Keratinocyte (primary cell): ENCODE data around the gene DESI1. TPM values are rescaled to one million over a fixed set of nuclear protein-coding genes. Genes with fewer than 3 reads are reported as not detected.

Experiments used
- DNase-seq: peaks from one replicate; pipeline ENCODE4 v3.0.0-alpha.2; 2011; ENCODE audit warnings: low read depth, missing footprints, low spot score
- FAIRE-seq: peaks from 2 replicates; lab custom pipeline; 2011; peaks lifted over from hg19 to GRCh38; lab: Jason Lieb, UNC
- H2AFZ ChIP-seq: 2 replicates; pipeline ENCODE4 v1.6.0; 2012; ENCODE audit warnings: low read length, control low read depth, inconsistent platforms; ENCODE audit not compliant: control insufficient read depth
- H3K27ac ChIP-seq: 2 replicates; pipeline ENCODE4 v1.5.1; 2011; ENCODE audit warnings: low read length; ENCODE audit not compliant: control insufficient read depth, insufficient read depth
- H3K27me3 ChIP-seq: 3 replicates; pipeline ENCODE4 v1.6.0; 2011; ENCODE audit warnings: low read length; ENCODE audit not compliant: control insufficient read depth, insufficient read depth; ENCODE audit errors: extremely low read depth
- H3K36me3 ChIP-seq, 2 experiments: 2 replicates in 1 of 2; 3 replicates in 1 of 2; pipeline ENCODE4 v1.5.1; 2011; ENCODE audit warnings: low read length in 2 of 2, mild to moderate bottlenecking in 1 of 2; ENCODE audit not compliant: control insufficient read depth in 2 of 2, insufficient read depth in 2 of 2; ENCODE audit errors: extremely low read depth in 1 of 2
- H3K4me1 ChIP-seq: 3 replicates; pipeline ENCODE4 v1.5.1; 2011; ENCODE audit warnings: low read length; ENCODE audit not compliant: control insufficient read depth, insufficient read depth; ENCODE audit errors: extremely low read depth
- H3K4me2 ChIP-seq: 3 replicates; pipeline ENCODE4 v1.6.0; 2011; ENCODE audit warnings: low read depth, low read length; ENCODE audit not compliant: control insufficient read depth, insufficient read depth; ENCODE audit errors: extremely low read depth
- H3K4me3 ChIP-seq, 3 experiments: fragments of 200-600 bp in 1 of 3; sonication (generic) in 1 of 3; 2 replicates in 2 of 3; 3 replicates in 1 of 3; pipeline ENCODE4 v1.5.1; 2011 to 2016; ENCODE audit warnings: low read length in 3 of 3, mild to moderate bottlenecking in 3 of 3, control low read depth in 2 of 3, inconsistent platforms in 1 of 3, low read depth in 1 of 3, mixed read lengths in 1 of 3, mixed run types in 1 of 3, moderate library complexity in 1 of 3; ENCODE audit not compliant: control insufficient read depth in 2 of 3, insufficient read depth in 2 of 3; ENCODE audit errors: extremely low read depth in 1 of 3
- H3K79me2 ChIP-seq: 2 replicates; pipeline ENCODE4 v1.6.0; 2012; ENCODE audit warnings: low read length; ENCODE audit not compliant: control insufficient read depth, insufficient read depth
- H3K9ac ChIP-seq: 3 replicates; pipeline ENCODE4 v1.6.0; 2011; ENCODE audit warnings: low read length; ENCODE audit not compliant: control insufficient read depth, insufficient read depth; ENCODE audit errors: extremely low read depth
- H3K9me1 ChIP-seq: 3 replicates; pipeline ENCODE4 v1.6.0; 2011; ENCODE audit warnings: low read length; ENCODE audit not compliant: control insufficient read depth, insufficient read depth; ENCODE audit errors: extremely low read depth
- H3K9me3 ChIP-seq: 2 replicates; pipeline ENCODE4 v1.5.1; 2012; ENCODE audit warnings: low read depth, low read length; ENCODE audit not compliant: control insufficient read depth
- H4K20me1 ChIP-seq: 3 replicates; pipeline ENCODE4 v1.6.0; 2011; ENCODE audit warnings: low read length; ENCODE audit not compliant: control insufficient read depth, insufficient read depth; ENCODE audit errors: extremely low read depth
- CTCF ChIP-seq, 3 experiments: IDR thresholded peaks in 1 of 3; conservative IDR thresholded peaks in 1 of 3; optimal IDR thresholded peaks in 1 of 3; 2 replicates in 2 of 3; 3 replicates in 1 of 3; pipeline versions ENCODE3 to v1.5.1; 2011; ENCODE audit warnings: low read length in 3 of 3, mild to moderate bottlenecking in 3 of 3, moderate library complexity in 2 of 3, control low read depth in 1 of 3, inconsistent platforms in 1 of 3; ENCODE audit not compliant: insufficient read depth in 2 of 3; ENCODE audit errors: extremely low read depth in 1 of 3
- EZH2 ChIP-seq: IDR thresholded peaks from one replicate; pipeline ENCODE4 v1.6.1; 2012; ENCODE audit warnings: inconsistent platforms, mild to moderate bottlenecking, low read length, moderate library complexity
- dilution Hi-C: fragments of 300-500 bp; cut with MboI; formaldehyde crosslinking; loops from one replicate; pipeline ENCODE4 v1.7.0; 2020; ENCODE audit warnings: low sequenced_read_pairs; ENCODE audit not compliant: extremely low pct_ligation_motif_present
- polyA plus RNA-seq, 5 experiments: library from polyadenylated mRNA; depleted of rRNA in 3 of 5; stranded (reverse) in 3 of 5; stranded (forward) in 1 of 5; unstranded in 1 of 5; fragments of >200 nt; gene quantifications; 1 replicate in 1 of 5; 2 replicates in 3 of 5; 3 replicates in 1 of 5; pipeline versions ENCODE4 v1.2.1 to v1.2.3, GENCODE V29; 2011 to 2012; ENCODE audit warnings: missing spikeins in 2 of 5, low read depth in 1 of 5, low replicate concordance in 1 of 5

The DESI1 gene
- polyA plus RNA-seq, 1 donor (not counting 4 experiments of a cell fraction or from before 2014, with no cell fraction given): 32.8 TPM

- no peak for FAIRE-seq
- H3K9me1 ChIP-seq: no peaks in the 10 kb centered on the region
- no peak for DNase-seq
- H3K4me1 ChIP-seq: no peaks in the 10 kb centered on the region
- no peak overlapping the region for H2AFZ ChIP-seq
- dilution Hi-C loops: no loop called here
- no peaks in the 10 kb centered on the region for H3K79me2 ChIP-seq
- no peak overlapping the region for H3K4me3 ChIP-seq
- H4K20me1 ChIP-seq: peaks cover 4% of the 10 kb centered on the region
- no peaks in the 10 kb centered on the region for H3K27me3 ChIP-seq
- H3K27ac ChIP-seq: no peak overlapping the region
- no peak for TF ChIP-seq EZH2
- TF ChIP-seq CTCF (optimal IDR thresholded peaks at IDR 0.05 in 1 of 3, IDR thresholded peaks at IDR 0.05 in 1 of 3, conservative IDR thresholded peaks at IDR 0.05 in 1 of 3; ENCODE audit: extremely low read depth in 1 of 3, insufficient read depth in 2 of 3, low read length in 3 of 3): no peak
- H3K36me3 ChIP-seq: peaks cover 29 to 39% of the 10 kb centered on the region in 2 experiments
- no peak overlapping the region for H3K9ac ChIP-seq
- no peak overlapping the region for H3K4me2 ChIP-seq
- H3K9me3 ChIP-seq: no peaks in the 10 kb centered on the region
Observed at GRCh38 chr22:41579297-41579996, 41.4 kb downstream of the DESI1 start.

GRCh38 chr22:41578818-41579217 lies 42.0 kb downstream of the DESI1 start:
- H3K4me3 ChIP-seq: no peak overlapping the region
- H3K4me2 ChIP-seq: no peak overlapping the region
- no peaks in the 10 kb centered on the region for H3K27me3 ChIP-seq
- H3K27ac ChIP-seq: no peak overlapping the region
- no peaks in the 10 kb centered on the region for H3K9me1 ChIP-seq
- peaks cover 4% of the 10 kb centered on the region for H4K20me1 ChIP-seq
- no peaks in the 10 kb centered on the region for H3K4me1 ChIP-seq
- dilution Hi-C loops: no loop called here
- FAIRE-seq (no peak), DNase-seq (no peak)
- no peak overlapping the region for H2AFZ ChIP-seq
- H3K9me3 ChIP-seq: no peaks in the 10 kb centered on the region
- H3K79me2 ChIP-seq: no peaks in the 10 kb centered on the region
- TF ChIP-seq CTCF (optimal IDR thresholded peaks at IDR 0.05 in 1 of 3, IDR thresholded peaks at IDR 0.05 in 1 of 3, conservative IDR thresholded peaks at IDR 0.05 in 1 of 3; ENCODE audit: extremely low read depth in 1 of 3, insufficient read depth in 2 of 3, low read length in 3 of 3) (no peak), EZH2 (no peak)
- peaks cover 29 to 36% of the 10 kb centered on the region in 2 experiments for H3K36me3 ChIP-seq
- no peak overlapping the region for H3K9ac ChIP-seq
